Ovary (tissue), 9 donors: Measurements from ENCODE around the gene NDOR1. TPM values are rescaled to one million over a fixed set of nuclear protein-coding genes. Genes with fewer than 3 reads are reported as not detected.

ENCODE experiments used
- DNase-seq, 5 donors: peaks; one replicate each; pipeline ENCODE4 v3.0.0-alpha.2; 2019 to 2020
- H3K27ac ChIP-seq, 2 donors: fragments of 200-600 bp; one replicate each; pipeline versions ENCODE4 v1.5.1 to v1.8.0; 2019 to 2022
- H3K27me3 ChIP-seq: fragments of 200-600 bp; one replicate; pipeline ENCODE4 v1.8.0; 2022
- H3K36me3 ChIP-seq: fragments of 200-600 bp; sonication (generic); one replicate; pipeline ENCODE4 v1.5.1; 2019
- H3K4me1 ChIP-seq: one replicate; pipeline ENCODE4 v1.8.1; 2013; ENCODE audit warnings: mild to moderate bottlenecking, moderate library complexity; ENCODE audit not compliant: insufficient read depth
- H3K4me3 ChIP-seq: fragments of 200-600 bp; sonication (generic); one replicate; pipeline ENCODE4 v1.5.1; 2017
- H3K9me3 ChIP-seq, 2 donors: fragments of 200-600 bp in 1 of 2; sonication (generic) in 1 of 2; one replicate each; pipeline versions ENCODE4 v1.5.1 to v1.8.1; 2013 to 2019; ENCODE audit warnings: mild to moderate bottlenecking in 1 of 2, moderate library complexity in 1 of 2
- EP300 ChIP-seq: sonication (generic); formaldehyde crosslinking; IDR thresholded peaks from one replicate; pipeline ENCODE4 v1.6.1; 2017; ENCODE audit warnings: antibody characterized with exemption
- POLR2A ChIP-seq: fragments of 450-650 bp; IDR thresholded peaks from one replicate; pipeline ENCODE4 v1.6.1; 2017; ENCODE audit warnings: antibody characterized with exemption, mild to moderate bottlenecking, moderate library complexity
- WGBS, 3 donors: extraction: QIAGEN DNeasy Blood & Tissue Kit in 1 of 3; methylation state at CpG; one replicate each; pipeline versions ENCODE4 v1.1.5 to v1.1.7; 2013 to 2017; 5-methylcytosine and 5-hydroxymethylcytosine counted together
- intact Hi-C, 4 donors: fragments of 100-400 bp; cut with DNase I; formaldehyde crosslinking; loops; one replicate each; pipeline versions ENCODE4 v1.11.0 to v1.15.1; 2022 to 2023
- polyA plus RNA-seq, 2 donors: library from polyadenylated mRNA; stranded (reverse); fragments of 200-250 nt in 1 of 2; fragments of 350-450 nt in 1 of 2; fragmentation: Illumina TruSeq in 1 of 2; extraction: RNeasy Lipid Tissue Mini Kit (QIAGEN cat#74804) in 1 of 2; gene quantifications; one replicate each; pipeline ENCODE4 v1.2.3, GENCODE V29; 2013 to 2014
- total RNA-seq, 7 donors: library from RNA; depleted of rRNA in 2 of 7; stranded (reverse); fragments of >200 nt in 2 of 7; fragmentation: NEBNext Ultra II Directional in 3 of 7; extraction: Animal tissue kit (Norgen Biotek cat#: 25700) in 3 of 7; gene quantifications; one replicate each; pipeline versions ENCODE4 v1.1.0 to v1.2.4, GENCODE V29; 2016 to 2023
- TF ChIP-seq, protein P1 (sequence below), 3 donors: fragments of 450-650 bp in 2 of 3; fragments of 200-600 bp in 1 of 3; IDR thresholded peaks; one replicate each; pipeline versions ENCODE4 v1.5.1 to v1.8.0; 2016 to 2022; ENCODE audit warnings: antibody characterized with exemption in 3 of 3, mild to moderate bottlenecking in 1 of 3
- donor health status: DM: no; HTN: no; CAD: no; lungs with moderate emphysema.
- donor health status: DM: no; HTN: no; CAD: no.
- donor health status: Bipolar disorder and iron deficiency.
- donor health status: DM: yes; HTN: yes; CAD: no.
- donor health status: DM: no; HTN: no; CAD: no.
- donor health status: DM: yes; HTN: yes; CAD: no.

The NDOR1 gene
- total and polyA plus RNA-seq, 9 donors = 1.1 to 15.2 (median 9.0) TPM

DNA sequence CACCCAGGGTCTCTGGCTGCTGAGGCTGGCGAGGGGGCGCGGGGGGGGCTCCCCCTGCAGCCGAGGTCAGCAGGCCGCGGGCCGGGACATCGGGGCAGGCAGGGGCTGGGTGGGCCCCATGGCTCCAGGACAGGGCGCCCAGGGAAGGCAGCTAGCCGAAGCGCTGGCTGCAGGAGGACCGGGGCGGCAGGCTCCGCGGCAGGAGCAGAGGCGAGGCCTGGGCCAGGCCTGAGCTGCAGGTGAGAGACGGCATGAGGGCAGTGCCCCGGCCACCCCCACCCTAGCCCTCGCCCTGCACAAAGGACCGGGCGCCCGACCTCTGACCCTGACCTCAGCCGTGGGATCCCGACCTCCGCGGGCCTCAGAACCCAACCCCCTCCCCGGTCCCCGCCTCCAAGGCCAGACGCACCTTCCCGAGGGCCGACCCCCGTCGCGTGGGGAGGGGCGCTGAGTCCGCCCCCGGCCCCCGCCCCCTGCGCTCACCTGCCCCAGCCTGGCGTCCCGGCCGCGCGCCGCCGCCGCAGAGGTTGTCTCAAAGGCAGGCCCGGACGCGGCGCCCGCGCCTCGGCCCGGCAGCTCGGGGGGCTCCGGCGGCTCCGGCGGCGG is 16.1 kb downstream of the NDOR1 start:
- intact Hi-C loops = loop anchor here in 1 of 4 donors (10.0 kb wide), 1 partner anchor 437 kb away; no protein-coding TSS in a partner anchor
- peak overlapping the region; percentile 35 for H3K4me3 ChIP-seq
- no peaks in the 10 kb centered on the region for H3K9me3 ChIP-seq
- no peaks in the 10 kb centered on the region for H3K27me3 ChIP-seq
- no peak overlapping the region for H3K27ac ChIP-seq
- TF ChIP-seq POLR2A (no peak), EP300 (no peak)
- TF ChIP-seq, protein P1, sequence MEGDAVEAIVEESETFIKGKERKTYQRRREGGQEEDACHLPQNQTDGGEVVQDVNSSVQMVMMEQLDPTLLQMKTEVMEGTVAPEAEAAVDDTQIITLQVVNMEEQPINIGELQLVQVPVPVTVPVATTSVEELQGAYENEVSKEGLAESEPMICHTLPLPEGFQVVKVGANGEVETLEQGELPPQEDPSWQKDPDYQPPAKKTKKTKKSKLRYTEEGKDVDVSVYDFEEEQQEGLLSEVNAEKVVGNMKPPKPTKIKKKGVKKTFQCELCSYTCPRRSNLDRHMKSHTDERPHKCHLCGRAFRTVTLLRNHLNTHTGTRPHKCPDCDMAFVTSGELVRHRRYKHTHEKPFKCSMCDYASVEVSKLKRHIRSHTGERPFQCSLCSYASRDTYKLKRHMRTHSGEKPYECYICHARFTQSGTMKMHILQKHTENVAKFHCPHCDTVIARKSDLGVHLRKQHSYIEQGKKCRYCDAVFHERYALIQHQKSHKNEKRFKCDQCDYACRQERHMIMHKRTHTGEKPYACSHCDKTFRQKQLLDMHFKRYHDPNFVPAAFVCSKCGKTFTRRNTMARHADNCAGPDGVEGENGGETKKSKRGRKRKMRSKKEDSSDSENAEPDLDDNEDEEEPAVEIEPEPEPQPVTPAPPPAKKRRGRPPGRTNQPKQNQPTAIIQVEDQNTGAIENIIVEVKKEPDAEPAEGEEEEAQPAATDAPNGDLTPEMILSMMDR (IDR thresholded peaks at IDR 0.05) = no peak
- DNase-seq = no peak
- WGBS, 3 donors = 5 to 8% (median 8%) methylated on average over 19 to 61 of the region's 61 CpGs
- H3K4me1 ChIP-seq = peaks cover 11% of the 10 kb centered on the region
- H3K36me3 ChIP-seq = no peaks in the 10 kb centered on the region

DNA sequence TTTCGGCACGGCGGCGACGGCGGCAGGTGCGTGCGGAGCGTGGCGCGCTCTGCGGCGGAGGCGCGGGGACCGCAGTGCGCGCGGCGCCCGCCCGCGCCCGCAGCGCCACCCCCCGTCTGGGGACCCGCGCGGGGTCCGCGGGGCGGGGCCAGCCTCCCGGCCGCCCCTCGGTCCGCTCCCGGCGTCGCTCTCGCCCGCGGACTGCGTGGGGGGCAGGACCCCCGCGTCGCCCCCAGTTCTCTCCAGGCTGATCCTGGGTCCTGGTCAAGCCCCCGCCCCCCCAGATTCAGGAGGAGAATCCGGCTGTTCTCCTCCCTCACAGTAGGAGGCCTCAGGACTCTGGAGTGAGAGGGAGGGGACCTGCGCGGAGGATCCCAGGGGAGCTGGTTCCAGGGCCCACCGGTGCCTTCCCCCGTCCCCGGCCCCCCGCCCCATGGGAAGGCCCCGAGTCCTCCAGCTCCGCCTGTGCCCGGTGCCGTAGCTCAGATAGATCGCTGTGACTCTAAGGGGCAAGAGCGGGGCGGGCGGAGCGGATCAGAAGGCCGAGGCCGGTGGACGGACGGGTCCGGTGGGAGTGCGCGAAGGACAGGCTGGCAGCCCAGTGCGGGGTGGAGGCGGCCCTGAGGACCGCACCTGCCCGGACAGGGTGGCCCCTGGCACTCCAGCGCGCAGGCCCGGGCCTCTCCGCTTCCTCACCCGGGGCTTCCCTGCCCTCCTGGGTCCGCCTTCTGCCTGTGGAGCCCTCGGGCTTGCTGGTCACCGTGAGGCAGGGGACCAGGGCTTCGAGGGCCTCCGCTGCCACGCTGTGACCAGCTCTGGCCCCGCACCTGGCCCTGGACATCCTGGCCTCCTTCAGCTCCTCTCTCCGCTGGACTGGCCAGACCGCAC is 16.9 kb downstream of the NDOR1 start, which contains the start of gene RNF208:
Gene RNF208, minus strand, starts transcription at position 51 of the 888 bp plus-strand sequence. CDS start 1,028 bp downstream, outside the sequence.
- 3 to 13% (median 5%) methylated on average over 39 to 88 of the region's 88 CpGs for WGBS, 3 donors
- TF ChIP-seq, protein P1 (IDR thresholded peaks at IDR 0.05) = no peak
- TF ChIP-seq POLR2A (no peak), EP300 (no peak)
- peaks cover 11% of the 10 kb centered on the region for H3K4me1 ChIP-seq
- H3K27ac ChIP-seq = peak within 1 kb of the TSS in 1 of 2 donors; percentile 62
- no peaks in the 10 kb centered on the region for H3K9me3 ChIP-seq
- peak within 1 kb of the TSS; percentile 47 for H3K4me3 ChIP-seq
- H3K27me3 ChIP-seq = no peaks in the 10 kb centered on the region
- H3K36me3 ChIP-seq = no peaks in the 10 kb centered on the region
- intact Hi-C loops = loop anchor here in 1 of 4 donors (10.0 kb wide), 1 partner anchor 438 kb away; no protein-coding TSS in a partner anchor
- DNase-seq = peak in 1 of 5 donors; percentile 49

DNA sequence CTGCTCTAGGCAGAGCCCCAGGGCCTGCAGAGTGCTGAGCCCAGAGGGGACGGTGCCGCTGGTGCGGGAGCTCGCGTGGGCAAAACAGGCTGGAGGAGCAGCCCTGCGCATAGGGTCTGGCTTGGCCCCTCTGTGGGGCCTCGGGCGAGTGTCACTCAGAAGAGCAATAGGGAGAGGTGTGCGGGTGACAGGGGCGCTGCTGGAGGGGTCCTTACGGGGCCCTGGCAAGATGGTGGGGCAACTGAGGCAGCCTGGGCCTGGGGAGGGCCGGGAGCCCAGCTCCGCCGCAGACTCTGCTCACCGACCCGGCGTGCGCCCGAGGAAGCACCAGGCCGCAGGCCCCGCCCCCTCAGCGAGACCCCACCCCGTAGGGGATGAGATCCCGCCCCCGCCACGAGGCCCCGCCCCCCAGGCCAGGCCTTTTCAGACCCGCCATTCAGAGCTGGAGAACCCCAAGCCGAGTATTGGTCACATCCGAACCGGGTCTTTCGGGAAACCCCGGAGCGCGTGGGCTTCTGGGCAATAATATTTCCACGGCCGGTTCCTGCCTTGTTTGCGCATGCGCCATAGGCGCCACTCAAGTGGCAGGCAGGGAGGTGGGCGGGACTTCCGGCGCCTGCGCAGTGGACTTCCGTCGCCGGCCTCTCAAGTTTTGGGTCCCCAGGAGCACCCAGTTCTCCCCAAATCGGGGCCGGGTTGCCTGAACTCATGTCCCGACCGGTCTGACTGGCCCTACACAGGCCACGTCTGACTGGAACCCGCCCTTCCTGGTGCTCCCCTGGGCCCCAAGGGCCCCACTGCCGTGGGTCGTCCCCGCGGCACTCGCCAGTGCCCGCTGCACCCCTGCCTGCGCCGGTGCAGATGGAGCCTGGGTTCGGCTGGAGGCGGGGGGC is 17.8 kb downstream of the NDOR1 start:
- H3K27ac ChIP-seq = peak overlapping the region in 1 of 2 donors; percentile 62
- WGBS, 3 donors = 1% methylated on average over 36 to 63 of the region's 63 CpGs
- H3K4me3 ChIP-seq = peak overlapping the region; percentile 50
- TF ChIP-seq POLR2A (peak; percentile 26), EP300 (no peak)
- H3K4me1 ChIP-seq = peaks cover 6% of the 10 kb centered on the region
- no peaks in the 10 kb centered on the region for H3K36me3 ChIP-seq
- intact Hi-C loops = loop anchor here in 1 of 4 donors (10.0 kb wide), 1 partner anchor 439 kb away; no protein-coding TSS in a partner anchor
- H3K27me3 ChIP-seq = peaks cover 3% of the 10 kb centered on the region
- peak; percentile 98 for DNase-seq
- no peaks in the 10 kb centered on the region for H3K9me3 ChIP-seq

DNA sequence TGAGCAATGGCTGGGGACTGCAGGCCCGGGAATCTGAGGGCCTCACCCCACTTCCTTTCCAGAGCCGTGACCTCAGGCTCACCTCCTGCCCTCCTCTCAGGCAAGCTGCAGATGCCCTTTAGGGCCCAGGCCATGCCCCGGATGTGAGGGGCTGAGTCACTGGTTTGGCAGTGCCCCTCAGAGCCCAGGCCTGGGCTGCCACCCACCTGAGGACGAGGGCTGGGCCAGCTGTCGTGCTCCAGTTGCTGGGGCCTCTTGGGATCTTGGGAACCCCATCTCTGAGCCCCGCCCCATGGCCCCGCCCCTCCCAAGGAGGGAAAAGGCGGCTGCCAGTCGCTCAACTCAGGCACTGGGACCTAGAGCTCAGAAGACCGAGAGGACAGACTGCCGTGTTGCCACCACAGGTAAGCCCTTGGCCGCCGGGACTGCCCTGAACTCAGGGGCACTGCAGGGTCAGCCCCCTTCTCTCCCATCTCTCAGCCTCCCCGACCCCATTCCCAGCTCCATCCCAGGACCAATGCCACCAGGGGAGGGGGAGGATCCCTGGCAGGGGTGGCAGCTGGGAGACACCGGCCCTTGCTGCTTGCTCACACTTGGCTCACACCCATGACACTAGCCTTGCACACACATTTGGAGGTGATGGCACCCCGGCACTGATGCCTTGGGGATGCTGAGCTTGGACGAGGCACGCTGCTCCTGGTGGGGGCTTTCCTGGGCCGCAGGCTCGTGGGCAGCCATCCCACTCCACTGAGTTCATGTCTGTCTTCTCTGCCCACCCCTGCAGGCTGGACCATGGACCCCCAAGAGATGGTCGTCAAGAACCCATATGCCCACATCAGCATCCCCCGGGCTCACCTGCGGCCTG is 19.6 kb downstream of the NDOR1 start, which contains the start of gene CYSRT1:
Gene CYSRT1, plus strand, starts transcription at position 345 of the 865 bp plus-strand sequence. Its CDS starts 448 bp downstream, at position 793.
- intact Hi-C loops = loop anchor here in 3 of 4 donors (5.0 to 10.0 kb wide), 3 partner anchors 98 to 440 kb away; no protein-coding TSS in a partner anchor
- no peak for TF ChIP-seq EP300
- TF ChIP-seq, protein P1 (IDR thresholded peaks at IDR 0.05) = no peak
- TF ChIP-seq POLR2A = no peak
- Histone ChIP-seq H3K4me1 (peaks cover 6% of the 10 kb centered on the region), H3K27me3 (peaks cover 7% of the 10 kb centered on the region), H3K4me3 (peak within 1 kb of the TSS; percentile 50), H3K36me3 (no peaks in the 10 kb centered on the region), H3K27ac (no peak within 1 kb of the TSS), H3K9me3 (no peaks in the 10 kb centered on the region)
- 41 to 54% (median 46%) methylated on average over 22 to 23 of the region's 23 CpGs for WGBS, 3 donors
- DNase-seq = no peak
